T-helper 9 cell (primary cell): Measurements from ENCODE around the gene CGNL1.

Source experiments
- DNase-seq: peaks from one replicate; pipeline ENCODE4 v3.0.0-alpha.2; 2020

CGNL1 gene

GRCh38 chr15:57352535-57353316 is 23.6 kb upstream of the CGNL1 start:
- no peak for DNase-seq

GRCh38 chr15:57353317-57353804 is 22.9 kb upstream of the CGNL1 start:
- no peak for DNase-seq

- DNase-seq = no peak
Measured at GRCh38 chr15:57354436-57355123, 21.7 kb upstream of the CGNL1 start.

GRCh38 chr15:57355259-57355658 is 21.0 kb upstream of the CGNL1 start:
- no peak for DNase-seq

- no peak for DNase-seq
Measured at GRCh38 chr15:57356178-57356577, 20.1 kb upstream of the CGNL1 start.

- DNase-seq = no peak
Measured at GRCh38 chr15:57356636-57357035, 19.7 kb upstream of the CGNL1 start.

- DNase-seq = no peak
Measured at GRCh38 chr15:57357799-57358198, 18.5 kb upstream of the CGNL1 start.

- no peak for DNase-seq
Measured at GRCh38 chr15:57358571-57358970, 17.7 kb upstream of the CGNL1 start.

GRCh38 chr15:57363661-57364060 is 12.6 kb upstream of the CGNL1 start:
- no peak for DNase-seq

GRCh38 chr15:57364282-57365007 is 11.9 kb upstream of the CGNL1 start:
- no peak for DNase-seq

- DNase-seq = no peak
Measured at GRCh38 chr15:57367556-57367955, 8.7 kb upstream of the CGNL1 start.

GRCh38 chr15:57370929-57371328 is 5.4 kb upstream of the CGNL1 start:
- DNase-seq = no peak

- no peak for DNase-seq
Measured at GRCh38 chr15:57373251-57373881, 2.9 kb upstream of the CGNL1 start.

GRCh38 chr15:57373882-57374276 is 2.4 kb upstream of the CGNL1 start:
- DNase-seq = no peak

GRCh38 chr15:57376696-57377477 is 582 bp downstream of the CGNL1 start:
- DNase-seq = no peak

- no peak for DNase-seq
Measured at GRCh38 chr15:57377478-57377847, 1.2 kb downstream of the CGNL1 start.

GRCh38 chr15:57379487-57379886 is 3.2 kb downstream of the CGNL1 start:
- no peak for DNase-seq

GRCh38 chr15:57380854-57381253 is 4.5 kb downstream of the CGNL1 start:
- DNase-seq = no peak

GRCh38 chr15:57382215-57382614 is 5.9 kb downstream of the CGNL1 start:
- DNase-seq = no peak

- no peak for DNase-seq
Measured at GRCh38 chr15:57382969-57383368, 6.7 kb downstream of the CGNL1 start.

GRCh38 chr15:57384024-57384423 is 7.7 kb downstream of the CGNL1 start:
- no peak for DNase-seq

- DNase-seq = no peak
Measured at GRCh38 chr15:57384816-57385215, 8.5 kb downstream of the CGNL1 start.
